Endodermal cell (in vitro differentiated cells): ENCODE data around the gene TRMT1. TPM values are rescaled to one million over a fixed set of nuclear protein-coding genes. Genes with fewer than 3 reads are reported as not detected.

ENCODE experiments used
- DNase-seq: peaks from one replicate; pipeline ENCODE4 v3.0.0-alpha.2; 2017
- H3K27ac ChIP-seq: 2 replicates; pipeline ENCODE4 v1.5.1; 2013; ENCODE audit warnings: mild to moderate bottlenecking, low read depth, low read length, moderate library complexity
- H3K27me3 ChIP-seq: 2 replicates; pipeline ENCODE4 v1.6.1; 2013; ENCODE audit warnings: mild to moderate bottlenecking, low read length, moderate library complexity; ENCODE audit not compliant: insufficient read depth, control insufficient read depth, poor library complexity, severe bottlenecking
- H3K36me3 ChIP-seq: 2 replicates; pipeline ENCODE4 v1.7.0; 2013; ENCODE audit warnings: mild to moderate bottlenecking, low read length, moderate library complexity; ENCODE audit not compliant: control insufficient read depth, insufficient read depth
- H3K4me1 ChIP-seq: one replicate; pipeline ENCODE4 v1.7.0; 2013; ENCODE audit warnings: low read length; ENCODE audit not compliant: control insufficient read depth, insufficient read depth
- H3K4me3 ChIP-seq: 2 replicates; pipeline ENCODE4 v1.5.1; 2013; ENCODE audit warnings: mild to moderate bottlenecking, low read length, moderate library complexity
- H3K9ac ChIP-seq: 2 replicates; pipeline ENCODE4 v1.6.1; 2013; ENCODE audit warnings: mild to moderate bottlenecking, low read length, moderate library complexity; ENCODE audit not compliant: poor library complexity, severe bottlenecking; ENCODE audit errors: extremely low read depth
- H3K9me3 ChIP-seq: 2 replicates; pipeline ENCODE4 v1.6.1; 2013; ENCODE audit warnings: mild to moderate bottlenecking, low read length, moderate library complexity; ENCODE audit not compliant: control insufficient read depth
- H3K27ac Mint-ChIP-seq: 2 replicates; pipeline ENCODE4 v1.8.0; 2020; ENCODE audit warnings: mixed read lengths
- H3K27me3 Mint-ChIP-seq: 2 replicates; pipeline ENCODE4 v1.8.0; 2021; ENCODE audit warnings: mild to moderate bottlenecking, mixed read lengths; ENCODE audit not compliant: insufficient read depth
- H3K36me3 Mint-ChIP-seq: 2 replicates; pipeline ENCODE4 v1.8.0; 2020; ENCODE audit warnings: low read depth, mixed read lengths
- H3K4me1 Mint-ChIP-seq: 2 replicates; pipeline ENCODE4 v1.8.0; 2020; ENCODE audit warnings: mixed read lengths
- H3K4me3 Mint-ChIP-seq: 2 replicates; pipeline ENCODE4 v1.8.0; 2020; ENCODE audit warnings: mild to moderate bottlenecking, moderate library complexity, mixed read lengths
- H3K9me3 Mint-ChIP-seq: 2 replicates; pipeline ENCODE4 v1.8.0; 2020; ENCODE audit warnings: mild to moderate bottlenecking, mixed read lengths
- CTCF ChIP-seq: fragments of 200-600 bp; sonication (generic); conservative IDR thresholded peaks from 2 replicates; pipeline ENCODE4 v1.5.0; 2021; ENCODE audit warnings: antibody characterized with exemption, mild to moderate bottlenecking
- WGBS, 2 experiments: methylation state at CpG; one replicate each; pipeline versions ENCODE4 v1.1.5 to v1.1.7; 2013; ENCODE audit warnings: missing lambda C conversion rate in 2 of 2, mixed read lengths in 1 of 2; ENCODE audit not compliant: insufficient coverage in 1 of 2, insufficient read length in 1 of 2; 5-methylcytosine and 5-hydroxymethylcytosine counted together
- total RNA-seq, 2 donors: library from RNA; stranded (reverse); fragmentation: NEBNext Ultra II Directional in 1 of 2; extraction: Animal tissue kit (Norgen Biotek cat#: 25700) in 1 of 2; gene quantifications; 2 replicates in 1 of 2; 3 replicates in 1 of 2; pipeline ENCODE4 v1.2.1, GENCODE V29; 2021

The TRMT1 gene
- total RNA-seq, 2 donors from 2014 or later = 51.3 to 66.2 TPM

GRCh38 chr19:13122275-13122878, 5.8 kb upstream of the TRMT1 start:
- no peak overlapping the region for H3K4me3 Mint-ChIP-seq
- 91 to 95% methylated on average over 10 to 13 of the region's 13 CpGs for WGBS, 2 experiments
- H3K4me1 Mint-ChIP-seq = peaks cover 42% of the 10 kb centered on the region
- H3K27ac ChIP-seq = no peak overlapping the region
- peaks cover 49% of the 10 kb centered on the region for H3K36me3 ChIP-seq
- peak overlapping the region; percentile 89 for H3K27ac Mint-ChIP-seq
- no peak overlapping the region for H3K4me3 ChIP-seq
- peaks cover 25% of the 10 kb centered on the region for H3K4me1 ChIP-seq
- TF ChIP-seq CTCF = no peak
- H3K27me3 ChIP-seq = no peaks in the 10 kb centered on the region
- no peaks in the 10 kb centered on the region for H3K9me3 ChIP-seq
- H3K9me3 Mint-ChIP-seq = no peaks in the 10 kb centered on the region
- no peak for DNase-seq
- no peaks in the 10 kb centered on the region for H3K27me3 Mint-ChIP-seq
- H3K36me3 Mint-ChIP-seq = peaks cover 32% of the 10 kb centered on the region
- H3K9ac ChIP-seq = no peak overlapping the region

GRCh38 chr19:13121551-13122274, 5.2 kb upstream of the TRMT1 start:
- Mint-ChIP-seq H3K27me3 (no peaks in the 10 kb centered on the region), H3K27ac (peak overlapping the region; percentile 89), H3K4me1 (peaks cover 45% of the 10 kb centered on the region), H3K36me3 (peaks cover 32% of the 10 kb centered on the region), H3K9me3 (no peaks in the 10 kb centered on the region), H3K4me3 (peak overlapping the region; percentile 96)
- Histone ChIP-seq H3K4me1 (peaks cover 25% of the 10 kb centered on the region), H3K27me3 (no peaks in the 10 kb centered on the region), H3K9ac (no peak overlapping the region), H3K9me3 (no peaks in the 10 kb centered on the region), H3K36me3 (peaks cover 48% of the 10 kb centered on the region), H3K27ac (no peak overlapping the region), H3K4me3 (no peak overlapping the region)
- no peak for TF ChIP-seq CTCF
- WGBS, 2 experiments = 92 to 96% methylated on average over 10 to 18 of the region's 18 CpGs
- DNase-seq = peak; percentile 38

GRCh38 chr19:13120817-13121216, 4.3 kb upstream of the TRMT1 start:
- H3K27ac Mint-ChIP-seq = peak overlapping the region; percentile 89
- H3K27me3 Mint-ChIP-seq = no peaks in the 10 kb centered on the region
- peak overlapping the region; percentile 96 for H3K4me3 Mint-ChIP-seq
- no peak for TF ChIP-seq CTCF
- no peak overlapping the region for H3K27ac ChIP-seq
- H3K4me1 ChIP-seq = peaks cover 25% of the 10 kb centered on the region
- peak; percentile 62 for DNase-seq
- H3K9me3 Mint-ChIP-seq = no peaks in the 10 kb centered on the region
- WGBS, 2 experiments = 66 to 68% methylated on average over 9 to 10 of the region's 10 CpGs
- H3K36me3 Mint-ChIP-seq = peaks cover 26% of the 10 kb centered on the region
- peaks cover 48% of the 10 kb centered on the region for H3K4me1 Mint-ChIP-seq
- H3K4me3 ChIP-seq = peak overlapping the region; percentile 89
- no peaks in the 10 kb centered on the region for H3K9me3 ChIP-seq
- H3K27me3 ChIP-seq = no peaks in the 10 kb centered on the region
- H3K36me3 ChIP-seq = peaks cover 43% of the 10 kb centered on the region
- H3K9ac ChIP-seq = no peak overlapping the region
